Chondrocyte (in vitro differentiated cells): Measurements from ENCODE around the gene APOL3. TPM values are rescaled to one million over a fixed set of nuclear protein-coding genes. Genes with fewer than 3 reads are reported as not detected.

Source experiments
- DNase-seq: peaks from one replicate; pipeline ENCODE4 v3.0.0; 2021; ENCODE audit warnings: mixed read lengths, low spot score
- H3K27ac Mint-ChIP-seq: one replicate; pipeline ENCODE4 v1.8.0; 2021; ENCODE audit warnings: mild to moderate bottlenecking, moderate library complexity, mixed read lengths; ENCODE audit not compliant: unreplicated experiment
- H3K27me3 Mint-ChIP-seq: 2 replicates; pipeline ENCODE4 v1.8.0; 2021; ENCODE audit warnings: low read depth, mixed read lengths
- H3K36me3 Mint-ChIP-seq: 2 replicates; pipeline ENCODE4 v1.8.0; 2021; ENCODE audit warnings: low read depth, mixed read lengths
- H3K4me1 Mint-ChIP-seq: 2 replicates; pipeline ENCODE4 v1.8.0; 2021; ENCODE audit warnings: low read depth, mild to moderate bottlenecking, mixed read lengths
- H3K4me3 Mint-ChIP-seq: one replicate; pipeline ENCODE4 v1.8.0; 2021; ENCODE audit warnings: mild to moderate bottlenecking, moderate library complexity, mixed read lengths; ENCODE audit not compliant: unreplicated experiment
- H3K9me3 Mint-ChIP-seq: 2 replicates; pipeline ENCODE4 v1.8.0; 2021; ENCODE audit warnings: low read depth, mixed read lengths
- total RNA-seq: library from RNA; stranded (reverse); gene quantifications from 3 replicates; pipeline ENCODE4 v1.2.1, GENCODE V29; 2021
- TF ChIP-seq, protein P1 (sequence below): fragments of 200-600 bp; sonication (generic); IDR thresholded peaks from 2 replicates; pipeline ENCODE4 v1.5.0; 2021; ENCODE audit warnings: antibody characterized with exemption, mild to moderate bottlenecking, moderate library complexity

The APOL3 gene
- total RNA-seq, 1 donor from 2014 or later, result 2.3 TPM

DNA sequence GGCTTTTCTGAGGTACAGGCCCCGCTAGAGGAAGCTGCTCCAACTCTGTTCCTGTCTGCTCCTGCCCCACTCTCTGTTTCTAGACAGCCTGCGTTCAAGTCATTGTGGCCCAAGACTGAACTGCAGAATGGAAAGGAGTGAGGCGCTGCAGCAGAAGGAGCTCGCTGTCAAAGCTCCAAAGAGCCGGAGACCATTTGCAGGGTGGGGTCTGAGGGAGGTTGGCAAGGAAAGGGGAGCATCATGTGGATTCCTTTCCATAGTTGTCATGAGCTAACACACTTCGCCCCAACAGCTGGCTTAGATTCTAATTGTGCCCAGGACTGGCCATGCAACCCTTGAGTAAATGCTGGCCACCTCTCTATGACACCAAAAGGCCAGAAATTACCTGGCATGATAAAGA is 22.3 kb upstream of the APOL3 start:
- DNase-seq, result no peak
- Mint-ChIP-seq H3K27ac (no peak overlapping the region), H3K4me1 (peaks cover 5% of the 10 kb centered on the region), H3K36me3 (no peaks in the 10 kb centered on the region), H3K4me3 (no peak overlapping the region), H3K9me3 (no peaks in the 10 kb centered on the region), H3K27me3 (no peaks in the 10 kb centered on the region)
- TF ChIP-seq, protein P1, sequence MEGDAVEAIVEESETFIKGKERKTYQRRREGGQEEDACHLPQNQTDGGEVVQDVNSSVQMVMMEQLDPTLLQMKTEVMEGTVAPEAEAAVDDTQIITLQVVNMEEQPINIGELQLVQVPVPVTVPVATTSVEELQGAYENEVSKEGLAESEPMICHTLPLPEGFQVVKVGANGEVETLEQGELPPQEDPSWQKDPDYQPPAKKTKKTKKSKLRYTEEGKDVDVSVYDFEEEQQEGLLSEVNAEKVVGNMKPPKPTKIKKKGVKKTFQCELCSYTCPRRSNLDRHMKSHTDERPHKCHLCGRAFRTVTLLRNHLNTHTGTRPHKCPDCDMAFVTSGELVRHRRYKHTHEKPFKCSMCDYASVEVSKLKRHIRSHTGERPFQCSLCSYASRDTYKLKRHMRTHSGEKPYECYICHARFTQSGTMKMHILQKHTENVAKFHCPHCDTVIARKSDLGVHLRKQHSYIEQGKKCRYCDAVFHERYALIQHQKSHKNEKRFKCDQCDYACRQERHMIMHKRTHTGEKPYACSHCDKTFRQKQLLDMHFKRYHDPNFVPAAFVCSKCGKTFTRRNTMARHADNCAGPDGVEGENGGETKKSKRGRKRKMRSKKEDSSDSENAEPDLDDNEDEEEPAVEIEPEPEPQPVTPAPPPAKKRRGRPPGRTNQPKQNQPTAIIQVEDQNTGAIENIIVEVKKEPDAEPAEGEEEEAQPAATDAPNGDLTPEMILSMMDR, result no peak

DNA sequence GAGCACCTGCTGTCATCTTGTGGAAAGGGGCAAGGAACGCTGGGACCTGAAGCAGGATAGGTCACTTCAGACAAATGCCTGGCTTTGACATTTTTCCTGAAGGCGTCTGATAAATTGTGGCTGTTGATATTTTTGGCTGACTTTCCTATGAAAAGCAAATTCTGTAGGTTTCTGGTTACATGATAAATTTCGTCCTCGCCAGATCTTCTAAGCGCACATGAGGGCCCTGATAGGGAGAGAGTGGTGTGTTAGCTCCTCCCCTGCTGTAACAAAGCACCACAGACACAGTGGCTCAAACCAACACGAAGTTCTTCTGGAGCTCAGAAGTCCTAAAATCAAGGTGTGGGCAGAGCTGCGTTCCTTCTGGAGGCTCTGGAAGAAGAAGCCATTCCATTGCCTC is 21.5 kb upstream of the APOL3 start:
- no peaks in the 10 kb centered on the region for H3K36me3 Mint-ChIP-seq
- DNase-seq, result no peak
- no peaks in the 10 kb centered on the region for H3K9me3 Mint-ChIP-seq
- TF ChIP-seq, protein P1, result no peak
- H3K4me3 Mint-ChIP-seq, result no peak overlapping the region
- no peak overlapping the region for H3K27ac Mint-ChIP-seq
- no peaks in the 10 kb centered on the region for H3K27me3 Mint-ChIP-seq
- H3K4me1 Mint-ChIP-seq, result peaks cover 5% of the 10 kb centered on the region

DNA sequence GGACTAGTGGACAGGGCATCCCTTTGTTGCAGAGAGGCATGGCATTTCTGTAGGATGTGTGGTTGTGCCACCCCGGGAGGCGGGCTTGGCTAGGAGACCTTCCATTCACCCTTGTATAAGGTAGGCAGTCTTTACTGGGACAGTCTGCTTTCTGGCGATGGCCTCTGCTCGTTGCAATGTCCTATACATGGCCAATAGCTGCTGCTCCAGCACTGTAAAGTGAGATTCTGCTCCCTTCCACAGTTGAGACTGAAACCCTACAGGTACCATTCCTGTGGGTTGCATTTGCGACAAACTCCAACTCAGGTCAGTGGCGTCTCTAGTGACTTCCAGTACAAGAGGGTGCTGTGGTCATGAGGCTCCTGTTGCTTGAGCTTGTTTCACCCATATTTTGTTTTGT is 20.4 kb upstream of the APOL3 start:
- DNase-seq, result no peak
- no peaks in the 10 kb centered on the region for H3K27me3 Mint-ChIP-seq
- H3K4me3 Mint-ChIP-seq, result no peak overlapping the region
- peaks cover 5% of the 10 kb centered on the region for H3K4me1 Mint-ChIP-seq
- no peaks in the 10 kb centered on the region for H3K36me3 Mint-ChIP-seq
- H3K27ac Mint-ChIP-seq, result no peak overlapping the region
- no peaks in the 10 kb centered on the region for H3K9me3 Mint-ChIP-seq
- TF ChIP-seq, protein P1, result no peak

DNA sequence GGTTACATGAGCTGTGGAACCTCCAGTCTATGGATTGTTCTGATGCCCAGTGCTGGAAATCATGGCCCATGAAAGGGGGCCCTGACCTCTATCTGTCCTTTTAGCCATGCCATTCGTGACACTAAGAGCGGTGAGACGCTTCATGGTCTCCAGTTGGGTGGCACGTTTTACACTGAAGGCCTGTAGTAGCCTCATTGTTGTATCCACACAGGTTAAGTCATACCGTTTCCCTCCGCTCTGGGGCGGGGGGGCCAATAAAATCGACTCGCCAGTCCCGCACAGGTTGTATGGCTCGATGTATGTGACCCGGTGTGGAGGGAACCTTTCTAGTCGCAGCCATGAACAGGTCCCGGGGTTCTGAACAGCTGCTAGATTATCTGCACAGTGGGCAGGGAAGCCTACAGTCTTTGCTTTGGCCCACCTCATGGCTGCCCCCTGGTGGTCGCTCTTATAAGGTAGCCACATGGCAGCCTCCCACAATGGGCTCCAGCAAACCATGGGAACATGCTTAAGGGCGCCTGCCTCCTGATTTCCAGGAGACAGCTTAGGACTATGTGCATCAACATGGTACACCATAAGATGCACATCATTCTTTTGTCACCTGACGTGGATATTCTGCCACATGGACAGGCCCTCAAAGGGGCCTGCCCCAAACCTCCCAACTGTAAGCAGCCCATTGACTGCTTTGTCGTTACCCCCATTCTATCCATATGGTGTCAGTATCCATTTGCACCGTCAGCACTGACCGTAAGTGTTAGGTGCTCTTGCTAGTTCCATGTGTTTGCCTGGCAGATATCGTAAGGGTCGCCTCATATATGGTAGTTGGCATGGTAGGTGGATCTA is 19.7 kb upstream of the APOL3 start:
- Mint-ChIP-seq H3K4me1 (peaks cover 5% of the 10 kb centered on the region), H3K27ac (no peak overlapping the region), H3K27me3 (no peaks in the 10 kb centered on the region), H3K36me3 (no peaks in the 10 kb centered on the region), H3K9me3 (no peaks in the 10 kb centered on the region), H3K4me3 (no peak overlapping the region)
- DNase-seq, result no peak
- TF ChIP-seq, protein P1, result peak; percentile 88

DNA sequence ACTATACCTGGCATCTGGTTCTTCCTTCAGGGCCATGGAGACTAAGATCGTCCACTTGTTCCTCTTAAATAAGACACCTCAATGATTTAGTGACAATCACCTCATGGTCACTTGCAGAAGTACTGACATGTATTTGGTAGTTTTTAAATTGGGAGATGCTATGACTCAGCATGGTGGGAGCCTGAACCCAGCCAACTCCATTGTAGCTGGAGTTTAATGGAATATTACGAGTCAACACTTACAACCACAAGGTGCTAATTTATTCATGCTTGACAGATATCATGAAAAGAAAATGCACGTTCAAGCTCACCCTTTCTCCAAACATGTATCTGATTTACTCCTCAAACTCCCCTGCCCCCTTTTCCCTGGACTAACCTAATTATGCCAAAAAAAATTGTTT is 16.6 kb upstream of the APOL3 start:
- Mint-ChIP-seq H3K27me3 (no peaks in the 10 kb centered on the region), H3K4me1 (no peaks in the 10 kb centered on the region), H3K4me3 (no peak overlapping the region), H3K27ac (no peak overlapping the region), H3K9me3 (no peaks in the 10 kb centered on the region), H3K36me3 (no peaks in the 10 kb centered on the region)
- no peak for DNase-seq
- TF ChIP-seq, protein P1, result no peak
